Measurements from ENCODE around the gene SIX3.

SIX3 gene

DNA sequence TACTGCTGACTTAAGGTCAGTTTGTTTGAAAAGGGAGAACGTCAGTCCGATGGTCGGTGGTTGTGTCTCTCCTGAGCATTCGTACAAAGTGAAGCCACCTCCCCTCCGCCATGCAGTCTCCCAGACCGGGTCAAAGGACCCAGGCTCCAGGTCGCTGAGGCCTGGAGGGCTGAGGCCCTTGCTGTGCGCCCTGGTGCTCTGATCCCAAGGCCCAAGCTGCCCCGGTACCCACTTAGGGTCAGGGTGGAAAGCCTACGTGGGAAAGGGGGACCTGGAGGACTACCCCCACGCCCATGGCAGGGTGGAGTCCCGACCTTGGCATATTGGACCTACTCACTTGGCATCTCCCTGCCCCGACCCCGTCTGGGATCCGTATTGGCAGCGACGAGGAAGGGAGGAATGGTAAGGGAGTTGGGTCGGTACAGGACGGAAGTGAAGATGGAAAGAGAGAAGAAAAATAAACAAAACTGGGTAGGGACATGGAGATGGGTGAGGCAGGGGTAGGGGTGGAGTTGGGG, 8.0 kb upstream of the SIX3 start:
- ChIA-PET CTCF (no interaction called here), POLR2A (no interaction called here)
- DNase-seq (ENCODE audit: extremely low spot score): peak; percentile 25
- TF ChIP-seq CTCF (IDR thresholded peaks at IDR 0.05; ENCODE audit: control extremely low read depth, extremely low read depth, low read depth, missing control alignments): no peak

DNA sequence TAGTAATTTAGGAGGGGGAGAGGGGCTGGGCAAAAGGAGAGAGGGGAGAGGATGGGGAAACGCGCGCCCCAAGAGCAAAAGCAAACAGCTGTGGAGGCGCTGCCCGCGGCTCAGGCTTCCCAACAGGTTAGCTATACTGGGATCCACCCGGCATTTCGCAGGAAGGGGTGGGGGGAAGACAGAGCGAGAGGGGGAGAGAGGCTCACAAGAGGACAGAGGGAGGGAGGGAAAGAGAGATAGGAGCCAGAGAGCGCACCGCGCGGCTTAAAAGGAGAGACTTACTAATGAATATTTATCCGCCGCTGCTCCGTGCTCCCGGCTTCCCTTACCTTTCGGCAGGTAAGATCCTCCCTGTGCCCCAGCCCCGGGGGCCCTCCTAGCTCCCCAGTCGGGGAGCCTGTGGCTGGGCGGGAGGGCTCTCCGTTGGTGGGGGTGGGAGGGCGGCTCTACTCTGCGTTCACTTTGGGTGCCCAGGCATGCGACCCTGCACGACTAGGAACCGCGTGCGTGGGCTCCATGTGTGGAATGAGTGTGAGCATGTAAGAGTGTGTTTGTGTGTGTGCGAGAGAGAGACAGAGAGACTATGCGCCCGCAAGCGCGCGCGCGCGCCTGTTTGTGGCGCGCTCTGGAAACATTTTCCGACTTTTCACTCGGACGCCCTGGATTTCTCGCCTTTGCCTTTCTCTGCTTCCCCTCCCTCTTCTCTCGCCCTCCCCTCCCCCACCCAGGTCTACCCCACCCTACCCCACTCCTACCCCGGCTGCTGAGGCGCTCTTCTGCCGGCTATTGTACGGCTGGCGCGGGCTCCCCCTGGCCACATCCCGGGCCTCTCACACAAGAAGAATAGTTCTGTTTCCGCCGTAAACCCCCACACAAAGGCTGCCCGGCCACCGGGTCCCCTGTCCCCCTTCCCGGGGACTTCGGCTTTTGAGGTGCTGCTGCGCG, 7.2 kb upstream of the SIX3 start:
- no peak for TF ChIP-seq CTCF (IDR thresholded peaks at IDR 0.05; ENCODE audit: control extremely low read depth, extremely low read depth, low read depth, missing control alignments)
- POLR2A ChIA-PET: no interaction called here
- CTCF ChIA-PET: no interaction called here
- no peak for DNase-seq (ENCODE audit: extremely low spot score)

- CTCF ChIA-PET: interaction anchor here (1.7 kb wide), 1 partner anchor 21 kb away, joined by 5 read pairs; no protein-coding TSS in a partner anchor
- DNase-seq (ENCODE audit: extremely low spot score): peak; percentile 27
- no peak for TF ChIP-seq CTCF (IDR thresholded peaks at IDR 0.05; ENCODE audit: control extremely low read depth, extremely low read depth, low read depth, missing control alignments)
- POLR2A ChIA-PET: interaction anchor here (0.6 kb wide), 1 partner anchor 220 kb away, joined by 8 read pairs; no protein-coding TSS in a partner anchor
Measured at GRCh38 chr2:44934983-44935728, 6.3 kb upstream of the SIX3 start.

- ChIA-PET CTCF (interaction anchor here (1.7 kb wide), 1 partner anchor 21 kb away, joined by 5 read pairs; no protein-coding TSS in a partner anchor), POLR2A (interaction anchor here (0.6 kb wide), 1 partner anchor 220 kb away, joined by 8 read pairs; no protein-coding TSS in a partner anchor)
- TF ChIP-seq CTCF (IDR thresholded peaks at IDR 0.05; ENCODE audit: control extremely low read depth, extremely low read depth, low read depth, missing control alignments): no peak
- DNase-seq (ENCODE audit: extremely low spot score): no peak
Measured at GRCh38 chr2:44935729-44936098, 5.8 kb upstream of the SIX3 start.

DNA sequence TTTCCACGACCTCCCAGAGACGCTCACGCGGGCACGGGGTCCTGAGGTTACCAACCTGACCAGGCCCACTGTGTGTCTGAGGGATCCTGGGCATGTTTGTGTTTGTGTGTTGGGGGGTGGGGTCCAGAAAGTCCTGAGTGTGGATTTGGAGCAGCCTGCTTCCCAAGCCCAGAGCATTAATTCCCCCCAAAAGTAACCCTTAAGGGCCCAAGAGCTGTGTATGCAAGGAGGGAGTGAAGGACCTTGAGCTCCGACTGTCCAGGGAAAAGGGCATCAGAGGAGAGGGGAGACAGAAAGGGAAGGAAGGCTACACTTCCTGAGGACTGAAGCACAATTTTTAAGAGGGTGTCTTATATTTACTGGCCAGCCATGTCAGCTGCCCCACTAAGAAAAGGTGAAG, 5.2 kb upstream of the SIX3 start:
- TF ChIP-seq CTCF (IDR thresholded peaks at IDR 0.05; ENCODE audit: control extremely low read depth, extremely low read depth, low read depth, missing control alignments): no peak
- CTCF ChIA-PET: interaction anchor here (1.7 kb wide), 1 partner anchor 20 kb away, joined by 5 read pairs; no protein-coding TSS in a partner anchor
- DNase-seq (ENCODE audit: extremely low spot score): no peak
- POLR2A ChIA-PET: no interaction called here

Data from GM10248 (cell line).